SK-N-SH treated with all-trans-retinoic acid at 6 μM for 48 hours (cell line): ENCODE results near the gene SOX21.

Experiments used
- ATAC-seq: fragments of 200-7000 bp; cut with Tn5 transposase; 3 replicates; pipeline ENCODE4 v1.9.1; 2020; ENCODE audit warnings: mild to moderate bottlenecking, moderate library complexity
- ARNTL ChIP-seq: fragments of 450-650 bp; formaldehyde crosslinking; IDR thresholded peaks from 2 replicates; pipeline ENCODE4 v1.5.0; 2020; ENCODE audit warnings: low read depth, mild to moderate bottlenecking, moderate library complexity, borderline replicate concordance
- BACH2 ChIP-seq: fragments of 250-450 bp; sonication (Bioruptor Pico); IDR thresholded peaks from 2 replicates; pipeline ENCODE4 v1.9.0; 2021; ENCODE audit warnings: mild to moderate bottlenecking, borderline replicate concordance
- CREB5 ChIP-seq: fragments of 250-450 bp; sonication (Bioruptor Pico); IDR thresholded peaks from 2 replicates; pipeline ENCODE4 v1.5.1; 2020; ENCODE audit warnings: low read depth, mild to moderate bottlenecking, moderate library complexity
- CSDC2 ChIP-seq: fragments of 250-450 bp; sonication (Bioruptor Pico); IDR thresholded peaks from 2 replicates; pipeline ENCODE4 v1.5.0; 2020; ENCODE audit warnings: mild to moderate bottlenecking, moderate library complexity
- CSRNP3 ChIP-seq: fragments of 250-450 bp; sonication (Bioruptor Pico); IDR thresholded peaks from 2 replicates; pipeline ENCODE4 v1.5.1; 2021; ENCODE audit warnings: mild to moderate bottlenecking, moderate library complexity
- ESRRG ChIP-seq: fragments of 250-450 bp; sonication (Bioruptor Pico); IDR thresholded peaks from 2 replicates; pipeline ENCODE4 v1.6.1; 2021; ENCODE audit warnings: mild to moderate bottlenecking
- GLIS3 ChIP-seq: fragments of 250-450 bp; sonication (Bioruptor Pico); IDR thresholded peaks from 2 replicates; pipeline ENCODE4 v1.5.0; 2020; ENCODE audit warnings: mild to moderate bottlenecking, moderate library complexity
- ISL1 ChIP-seq: fragments of 250-450 bp; sonication (Bioruptor Pico); IDR thresholded peaks from 2 replicates; pipeline ENCODE4 v2.1.2; 2022; ENCODE audit warnings: mild to moderate bottlenecking, moderate library complexity
- PATZ1 ChIP-seq: fragments of 250-450 bp; sonication (Bioruptor Pico); IDR thresholded peaks from 2 replicates; pipeline ENCODE4 v1.8.0; 2020; ENCODE audit warnings: mild to moderate bottlenecking, moderate library complexity, borderline replicate concordance
- POU6F1 ChIP-seq: fragments of 250-450 bp; sonication (Bioruptor Pico); IDR thresholded peaks from 2 replicates; pipeline ENCODE4 v1.8.0; 2021; ENCODE audit warnings: low read depth, mild to moderate bottlenecking, moderate library complexity, borderline replicate concordance
- PPARA ChIP-seq: fragments of 250-450 bp; sonication (Bioruptor Pico); IDR thresholded peaks from 2 replicates; pipeline ENCODE4 v1.5.0; 2020; ENCODE audit warnings: mild to moderate bottlenecking, borderline replicate concordance
- RARB ChIP-seq: fragments of 250-450 bp; sonication (Bioruptor Pico); IDR thresholded peaks from 2 replicates; pipeline ENCODE4 v1.8.0; 2021; ENCODE audit warnings: mild to moderate bottlenecking, moderate library complexity
- SNAI2 ChIP-seq: fragments of 250-450 bp; sonication (Bioruptor Pico); IDR thresholded peaks from 2 replicates; pipeline ENCODE4 v1.5.0; 2020; ENCODE audit warnings: mild to moderate bottlenecking, moderate library complexity
- TCF4 ChIP-seq: fragments of 250-450 bp; sonication (Bioruptor Pico); IDR thresholded peaks from 2 replicates; pipeline ENCODE4 v1.8.0; 2021; ENCODE audit warnings: mild to moderate bottlenecking, moderate library complexity, borderline replicate concordance
- TOX ChIP-seq: fragments of 250-450 bp; sonication (Bioruptor Pico); IDR thresholded peaks from 2 replicates; pipeline ENCODE4 v1.8.0; 2021; ENCODE audit warnings: mild to moderate bottlenecking, moderate library complexity, borderline replicate concordance
- TSHZ2 ChIP-seq: fragments of 250-450 bp; sonication (Bioruptor Pico); IDR thresholded peaks from 2 replicates; pipeline ENCODE4 v1.5.0; 2020; ENCODE audit warnings: mild to moderate bottlenecking, moderate library complexity
- ZC3H10 ChIP-seq: fragments of 250-450 bp; sonication (Bioruptor Pico); IDR thresholded peaks from 2 replicates; pipeline ENCODE4 v1.5.1; 2021; ENCODE audit warnings: mild to moderate bottlenecking, moderate library complexity
- ZFP3 ChIP-seq: fragments of 250-450 bp; sonication (Bioruptor Pico); IDR thresholded peaks from 2 replicates; pipeline ENCODE4 v1.5.0; 2020; ENCODE audit warnings: mild to moderate bottlenecking, moderate library complexity
- ZFP30 ChIP-seq: fragments of 450-650 bp; formaldehyde crosslinking; IDR thresholded peaks from 2 replicates; pipeline ENCODE4 v1.5.0; 2022; ENCODE audit warnings: mild to moderate bottlenecking, moderate library complexity
- ZNF70 ChIP-seq: fragments of 450-650 bp; formaldehyde crosslinking; IDR thresholded peaks from 2 replicates; pipeline ENCODE4 v1.5.0; 2020; ENCODE audit warnings: mild to moderate bottlenecking, moderate library complexity
- ZNF8 ChIP-seq: fragments of 450-650 bp; formaldehyde crosslinking; IDR thresholded peaks from 2 replicates; pipeline ENCODE4 v1.5.0; 2020; ENCODE audit warnings: mild to moderate bottlenecking, moderate library complexity

Gene SOX21

GRCh38 chr13:94677799-94678198 lies 34.5 kb downstream of the SOX21 start:
- TF ChIP-seq ESRRG (CRISPR knock-in tag) (no peak), PATZ1 (CRISPR knock-in tag) (no peak), CSRNP3 (CRISPR knock-in tag) (no peak), ZC3H10 (CRISPR knock-in tag) (no peak), TSHZ2 (CRISPR knock-in tag) (no peak), ZFP3 (CRISPR knock-in tag) (no peak), TOX (CRISPR knock-in tag) (no peak), RARB (CRISPR knock-in tag) (no peak), BACH2 (CRISPR knock-in tag) (no peak), CREB5 (CRISPR knock-in tag) (no peak), ZNF8 (CRISPR knock-in tag) (no peak)
- ATAC-seq, result no peak

GRCh38 chr13:94674609-94675348 lies 37.6 kb downstream of the SOX21 start:
- peak; percentile 76 for ATAC-seq
- TF ChIP-seq PATZ1 (CRISPR knock-in tag) (no peak), CSRNP3 (CRISPR knock-in tag) (no peak), ZFP30 (CRISPR knock-in tag) (no peak), PPARA (CRISPR knock-in tag) (no peak), CSDC2 (no peak), TCF4 (CRISPR knock-in tag) (no peak), SNAI2 (CRISPR knock-in tag) (no peak), ISL1 (CRISPR knock-in tag) (no peak), TSHZ2 (CRISPR knock-in tag) (no peak), GLIS3 (CRISPR knock-in tag) (no peak), ZNF70 (no peak), ZNF8 (CRISPR knock-in tag) (no peak), POU6F1 (no peak), ARNTL (CRISPR knock-in tag) (no peak), ZFP3 (CRISPR knock-in tag) (no peak)
- TF ChIP-seq, all 23 proteins: peak for 0
